Kidney epithelial cell (primary cell): ENCODE results near the gene CBLB. TPM values are rescaled to one million over a fixed set of nuclear protein-coding genes. Genes with fewer than 3 reads are reported as not detected.
A peak's percentile ranks its signal among the peaks of the same experiment; 100 is the strongest.

Source experiments
- DNase-seq: peaks from one replicate; pipeline ENCODE4 v3.0.0-alpha.2; 2010; ENCODE audit warnings: low read depth
- H3K27me3 ChIP-seq: 2 replicates; pipeline ENCODE4 v1.6.0; 2011; ENCODE audit warnings: low read length; ENCODE audit not compliant: control insufficient read depth, insufficient read depth
- H3K36me3 ChIP-seq: 2 replicates; pipeline ENCODE4 v1.5.1; 2011; ENCODE audit warnings: low read length; ENCODE audit not compliant: control insufficient read depth, insufficient read depth
- H3K4me3 ChIP-seq: 2 replicates; pipeline ENCODE4 v1.5.1; 2011; ENCODE audit warnings: low read depth, mild to moderate bottlenecking, control low read depth, low read length
- total RNA-seq: library from RNA; depleted of rRNA; stranded (reverse); fragments of >200 nt; gene quantifications from 2 replicates; pipeline ENCODE4 v1.2.3, GENCODE V29; 2015
- TF ChIP-seq, protein P1 (sequence below): IDR thresholded peaks from 2 replicates; pipeline ENCODE4 v1.5.1; 2011; ENCODE audit warnings: mild to moderate bottlenecking, moderate library complexity, low read length, control low read depth, inconsistent platforms; ENCODE audit not compliant: insufficient read depth, poor library complexity, severe bottlenecking

CBLB gene
- total RNA-seq, 1 donor from 2014 or later: 27.2 TPM

DNA sequence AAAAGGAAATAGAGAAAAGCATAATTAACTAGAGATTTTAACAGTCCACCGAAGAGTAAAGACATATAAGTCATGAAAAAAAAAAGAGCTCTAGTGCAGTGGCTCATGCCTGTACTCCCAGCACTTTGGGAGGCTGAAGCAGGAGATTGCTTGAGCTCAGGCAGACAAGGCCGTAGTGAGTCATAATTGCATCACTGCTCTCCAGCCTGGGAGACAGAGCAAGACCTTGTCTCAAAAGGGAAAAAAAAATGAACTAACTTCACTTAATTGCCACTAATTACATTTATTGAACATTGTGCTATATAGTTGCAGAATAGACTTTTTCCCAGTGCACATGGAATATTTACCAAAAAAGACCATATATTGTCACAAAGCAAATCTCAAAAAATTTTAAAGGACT is 221.8 kb downstream of the CBLB start:
- no peaks in the 10 kb centered on the region for H3K27me3 ChIP-seq
- TF ChIP-seq, protein P1, sequence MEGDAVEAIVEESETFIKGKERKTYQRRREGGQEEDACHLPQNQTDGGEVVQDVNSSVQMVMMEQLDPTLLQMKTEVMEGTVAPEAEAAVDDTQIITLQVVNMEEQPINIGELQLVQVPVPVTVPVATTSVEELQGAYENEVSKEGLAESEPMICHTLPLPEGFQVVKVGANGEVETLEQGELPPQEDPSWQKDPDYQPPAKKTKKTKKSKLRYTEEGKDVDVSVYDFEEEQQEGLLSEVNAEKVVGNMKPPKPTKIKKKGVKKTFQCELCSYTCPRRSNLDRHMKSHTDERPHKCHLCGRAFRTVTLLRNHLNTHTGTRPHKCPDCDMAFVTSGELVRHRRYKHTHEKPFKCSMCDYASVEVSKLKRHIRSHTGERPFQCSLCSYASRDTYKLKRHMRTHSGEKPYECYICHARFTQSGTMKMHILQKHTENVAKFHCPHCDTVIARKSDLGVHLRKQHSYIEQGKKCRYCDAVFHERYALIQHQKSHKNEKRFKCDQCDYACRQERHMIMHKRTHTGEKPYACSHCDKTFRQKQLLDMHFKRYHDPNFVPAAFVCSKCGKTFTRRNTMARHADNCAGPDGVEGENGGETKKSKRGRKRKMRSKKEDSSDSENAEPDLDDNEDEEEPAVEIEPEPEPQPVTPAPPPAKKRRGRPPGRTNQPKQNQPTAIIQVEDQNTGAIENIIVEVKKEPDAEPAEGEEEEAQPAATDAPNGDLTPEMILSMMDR: no peak
- H3K36me3 ChIP-seq: no peaks in the 10 kb centered on the region
- no peak overlapping the region for H3K4me3 ChIP-seq
- DNase-seq: peak; percentile 94

DNA sequence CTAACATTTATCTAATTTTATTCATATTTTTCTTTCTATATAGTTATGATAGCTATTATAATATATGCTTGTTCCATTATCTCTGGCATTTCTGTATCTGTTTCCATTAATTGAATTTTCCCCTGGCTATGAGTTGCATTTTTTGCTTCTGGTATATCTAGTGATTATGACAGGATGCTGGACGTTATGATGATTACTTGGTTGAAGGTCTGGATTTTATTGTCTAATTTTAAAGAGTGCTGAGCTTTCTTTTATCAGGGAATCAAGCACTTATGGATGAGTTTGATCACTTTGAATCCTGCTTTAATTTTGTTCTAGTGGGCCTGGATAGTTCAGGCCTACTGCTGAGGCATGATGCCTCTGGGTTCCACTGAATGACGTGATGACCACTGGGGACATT is 229.7 kb downstream of the CBLB start:
- TF ChIP-seq, protein P1: no peak
- no peak for DNase-seq
- no peaks in the 10 kb centered on the region for H3K36me3 ChIP-seq
- H3K27me3 ChIP-seq: no peaks in the 10 kb centered on the region
- H3K4me3 ChIP-seq: no peak overlapping the region

DNA sequence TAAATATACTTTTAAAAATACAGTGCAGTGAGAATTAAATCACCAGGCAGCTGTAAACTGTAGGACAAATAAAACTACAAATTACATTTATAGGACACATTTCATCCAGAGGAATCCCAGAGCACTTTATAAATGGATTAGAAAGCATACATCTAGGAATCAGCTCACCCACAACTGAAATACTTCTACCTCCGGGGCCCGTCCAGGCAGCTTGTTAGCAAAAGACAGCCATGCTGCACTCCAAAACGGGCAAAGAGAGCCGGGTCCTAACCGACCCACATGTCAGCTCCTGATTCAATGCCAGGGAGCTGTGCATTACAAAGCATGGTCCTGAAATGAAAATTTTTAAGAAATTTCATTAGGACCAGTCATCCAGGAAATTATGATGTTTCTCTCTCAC is 234.1 kb downstream of the CBLB start:
- TF ChIP-seq, protein P1: no peak
- H3K36me3 ChIP-seq: no peaks in the 10 kb centered on the region
- H3K4me3 ChIP-seq: no peak overlapping the region
- DNase-seq: no peak
- H3K27me3 ChIP-seq: no peaks in the 10 kb centered on the region

DNA sequence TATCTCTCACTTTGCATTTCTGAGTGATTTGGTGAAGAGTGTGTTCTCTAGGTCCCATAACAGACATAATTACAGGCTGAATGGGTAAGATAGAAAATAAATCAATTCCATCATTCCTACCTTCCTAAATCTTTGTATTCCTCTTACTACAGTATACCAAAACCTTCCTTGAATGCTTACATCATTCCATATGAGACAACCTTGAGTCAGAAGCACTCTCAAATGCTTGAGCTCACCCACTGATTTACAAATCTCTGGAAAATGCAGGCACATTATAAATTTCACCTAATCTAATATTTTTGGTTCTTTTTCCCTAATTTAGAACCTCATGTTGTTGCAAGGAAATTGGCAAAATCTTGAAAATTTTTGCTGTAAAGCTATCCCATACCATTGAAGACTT is 239.1 kb downstream of the CBLB start:
- H3K36me3 ChIP-seq: no peaks in the 10 kb centered on the region
- TF ChIP-seq, protein P1: no peak

DNA sequence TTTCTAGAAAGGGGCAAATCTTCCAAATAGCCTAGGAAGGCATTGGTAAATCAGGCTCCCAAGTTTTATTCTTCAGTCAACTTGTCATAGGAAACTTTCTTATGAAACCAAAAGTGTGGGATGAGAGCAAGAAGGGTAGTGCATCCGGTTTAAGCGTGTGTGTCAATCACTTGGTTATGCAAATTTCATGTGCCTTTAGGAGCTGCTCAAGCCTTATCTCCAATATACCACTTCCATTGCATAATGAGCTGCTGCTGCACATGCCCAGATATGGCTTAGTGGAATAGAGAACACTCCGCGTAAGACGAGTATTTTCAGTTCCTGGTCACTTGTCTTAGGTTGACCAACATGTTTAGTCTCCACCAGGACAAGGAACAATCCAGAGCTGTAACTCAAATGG is 242.1 kb downstream of the CBLB start:
- TF ChIP-seq, protein P1: no peak
- H3K27me3 ChIP-seq: no peaks in the 10 kb centered on the region
- no peak for DNase-seq
- H3K36me3 ChIP-seq: no peaks in the 10 kb centered on the region
- H3K4me3 ChIP-seq: no peak overlapping the region

More for the DNA sequence above, 239.1 kb downstream of the CBLB start:
- DNase-seq: no peak
- Histone ChIP-seq H3K27me3 (no peaks in the 10 kb centered on the region), H3K4me3 (no peak overlapping the region)

DNA sequence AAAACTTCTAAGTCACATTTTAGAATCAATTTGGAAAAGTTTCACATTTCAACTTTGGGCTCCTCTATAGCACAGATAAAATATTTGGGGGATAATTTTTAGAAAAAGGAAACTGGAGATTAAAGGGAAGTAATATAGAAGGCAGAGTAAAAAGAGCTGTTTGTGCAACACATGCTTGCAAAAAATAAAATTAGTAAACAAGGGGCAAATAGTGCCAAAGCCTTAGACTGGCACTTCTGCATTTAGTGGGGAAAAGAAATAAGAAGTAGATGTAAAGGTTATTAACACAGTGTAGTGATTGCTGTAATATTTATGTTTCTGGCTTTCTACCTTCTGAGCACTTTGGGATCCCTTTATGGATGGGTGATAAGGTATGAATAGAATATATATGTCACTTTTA is 246.6 kb downstream of the CBLB start:
- H3K4me3 ChIP-seq: no peak overlapping the region
- no peaks in the 10 kb centered on the region for H3K27me3 ChIP-seq
- TF ChIP-seq, protein P1: no peak
- no peaks in the 10 kb centered on the region for H3K36me3 ChIP-seq
- no peak for DNase-seq
